ENCODE data around the gene CPXM2. TPM values are rescaled to one million over a fixed set of nuclear protein-coding genes. Genes with fewer than 3 reads are reported as not detected.

The CPXM2 gene
- total RNA-seq, 1 experiment from 2014 or later, result 0.12 TPM

DNA sequence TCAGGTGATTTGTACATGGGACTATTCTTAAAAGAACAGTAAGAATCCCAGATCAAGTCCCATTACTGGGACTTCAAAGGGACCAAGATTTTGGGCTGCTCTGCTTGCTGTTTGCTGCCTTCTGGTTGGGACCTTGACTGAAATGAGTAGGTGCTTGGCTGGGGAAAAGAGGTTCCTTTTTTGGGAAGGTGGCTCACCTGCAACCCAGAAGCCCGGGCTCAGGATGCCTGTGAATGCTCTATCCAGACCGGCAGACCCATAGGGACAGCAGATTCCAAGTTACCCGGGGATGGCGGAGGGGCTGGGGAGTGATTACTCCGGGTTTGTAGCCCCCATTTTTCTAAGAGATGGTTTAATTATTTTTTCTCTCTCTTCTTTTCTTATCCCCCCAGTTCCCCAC lies 104.0 kb downstream of the CPXM2 start:
- Histone ChIP-seq H3K9me2 (ENCODE audit: insufficient read depth) (no peaks in the 10 kb centered on the region), H3K4me3 (replicated peaks in 1 of 2; ENCODE audit: low read depth in 1 of 2, low read length in 2 of 2) (no peak overlapping the region), H4K20me1 (ENCODE audit: insufficient read depth) (no peaks in the 10 kb centered on the region), H2AFZ (ENCODE audit: low read depth, low read length, poor library complexity, severe bottlenecking) (no peak overlapping the region), H3K4me2 (ENCODE audit: low read length) (no peak overlapping the region), H3K79me2 (ENCODE audit: insufficient read depth, low read length) (no peaks in the 10 kb centered on the region), H3K9me3 (ENCODE audit: control insufficient read depth in 1 of 2, insufficient read depth in 1 of 2, low read depth in 1 of 2, low read length in 2 of 2) (no peaks in the 10 kb centered on the region), H3K36me3 (ENCODE audit: control insufficient read depth in 1 of 2, insufficient read depth in 2 of 2, low read length in 2 of 2) (no peaks in the 10 kb centered on the region), H3K27me3 (ENCODE audit: insufficient read depth, low read length) (peaks cover 56% of the 10 kb centered on the region), H3K27ac (ENCODE audit: low read depth, low read length) (no peak overlapping the region), H3K4me1 (ENCODE audit: control insufficient read depth in 1 of 2, insufficient read depth in 2 of 2, low read length in 2 of 2) (no peaks in the 10 kb centered on the region; a peak in 1 of 4 replicates), H3K9ac (ENCODE audit: low read length) (no peak overlapping the region)
- DNase-seq (ENCODE audit: low read depth, low spot score) (no peak), ATAC-seq (no peak)
- TF ChIP-seq, protein P1, sequence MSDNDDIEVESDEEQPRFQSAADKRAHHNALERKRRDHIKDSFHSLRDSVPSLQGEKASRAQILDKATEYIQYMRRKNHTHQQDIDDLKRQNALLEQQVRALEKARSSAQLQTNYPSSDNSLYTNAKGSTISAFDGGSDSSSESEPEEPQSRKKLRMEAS (IDR thresholded peaks at IDR 0.05), result no peak
- no peak for TF ChIP-seq EZH2phosphoT487 (IDR thresholded peaks at IDR 0.05; ENCODE audit: borderline replicate concordance)
- TF ChIP-seq SRF (IDR thresholded peaks at IDR 0.05; ENCODE audit: low read depth), result no peak
- TF ChIP-seq SP1 (IDR thresholded peaks at IDR 0.05; ENCODE audit: low read depth), result no peak
- TF ChIP-seq, protein P2, sequence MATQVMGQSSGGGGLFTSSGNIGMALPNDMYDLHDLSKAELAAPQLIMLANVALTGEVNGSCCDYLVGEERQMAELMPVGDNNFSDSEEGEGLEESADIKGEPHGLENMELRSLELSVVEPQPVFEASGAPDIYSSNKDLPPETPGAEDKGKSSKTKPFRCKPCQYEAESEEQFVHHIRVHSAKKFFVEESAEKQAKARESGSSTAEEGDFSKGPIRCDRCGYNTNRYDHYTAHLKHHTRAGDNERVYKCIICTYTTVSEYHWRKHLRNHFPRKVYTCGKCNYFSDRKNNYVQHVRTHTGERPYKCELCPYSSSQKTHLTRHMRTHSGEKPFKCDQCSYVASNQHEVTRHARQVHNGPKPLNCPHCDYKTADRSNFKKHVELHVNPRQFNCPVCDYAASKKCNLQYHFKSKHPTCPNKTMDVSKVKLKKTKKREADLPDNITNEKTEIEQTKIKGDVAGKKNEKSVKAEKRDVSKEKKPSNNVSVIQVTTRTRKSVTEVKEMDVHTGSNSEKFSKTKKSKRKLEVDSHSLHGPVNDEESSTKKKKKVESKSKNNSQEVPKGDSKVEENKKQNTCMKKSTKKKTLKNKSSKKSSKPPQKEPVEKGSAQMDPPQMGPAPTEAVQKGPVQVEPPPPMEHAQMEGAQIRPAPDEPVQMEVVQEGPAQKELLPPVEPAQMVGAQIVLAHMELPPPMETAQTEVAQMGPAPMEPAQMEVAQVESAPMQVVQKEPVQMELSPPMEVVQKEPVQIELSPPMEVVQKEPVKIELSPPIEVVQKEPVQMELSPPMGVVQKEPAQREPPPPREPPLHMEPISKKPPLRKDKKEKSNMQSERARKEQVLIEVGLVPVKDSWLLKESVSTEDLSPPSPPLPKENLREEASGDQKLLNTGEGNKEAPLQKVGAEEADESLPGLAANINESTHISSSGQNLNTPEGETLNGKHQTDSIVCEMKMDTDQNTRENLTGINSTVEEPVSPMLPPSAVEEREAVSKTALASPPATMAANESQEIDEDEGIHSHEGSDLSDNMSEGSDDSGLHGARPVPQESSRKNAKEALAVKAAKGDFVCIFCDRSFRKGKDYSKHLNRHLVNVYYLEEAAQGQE (IDR thresholded peaks at IDR 0.05; ENCODE audit: low read depth), result no peak
- TF ChIP-seq TCF7L2 (IDR thresholded peaks at IDR 0.05; ENCODE audit: borderline replicate concordance, extremely low read depth, insufficient read depth, insufficient read length), result no peak
- TF ChIP-seq, protein P3, sequence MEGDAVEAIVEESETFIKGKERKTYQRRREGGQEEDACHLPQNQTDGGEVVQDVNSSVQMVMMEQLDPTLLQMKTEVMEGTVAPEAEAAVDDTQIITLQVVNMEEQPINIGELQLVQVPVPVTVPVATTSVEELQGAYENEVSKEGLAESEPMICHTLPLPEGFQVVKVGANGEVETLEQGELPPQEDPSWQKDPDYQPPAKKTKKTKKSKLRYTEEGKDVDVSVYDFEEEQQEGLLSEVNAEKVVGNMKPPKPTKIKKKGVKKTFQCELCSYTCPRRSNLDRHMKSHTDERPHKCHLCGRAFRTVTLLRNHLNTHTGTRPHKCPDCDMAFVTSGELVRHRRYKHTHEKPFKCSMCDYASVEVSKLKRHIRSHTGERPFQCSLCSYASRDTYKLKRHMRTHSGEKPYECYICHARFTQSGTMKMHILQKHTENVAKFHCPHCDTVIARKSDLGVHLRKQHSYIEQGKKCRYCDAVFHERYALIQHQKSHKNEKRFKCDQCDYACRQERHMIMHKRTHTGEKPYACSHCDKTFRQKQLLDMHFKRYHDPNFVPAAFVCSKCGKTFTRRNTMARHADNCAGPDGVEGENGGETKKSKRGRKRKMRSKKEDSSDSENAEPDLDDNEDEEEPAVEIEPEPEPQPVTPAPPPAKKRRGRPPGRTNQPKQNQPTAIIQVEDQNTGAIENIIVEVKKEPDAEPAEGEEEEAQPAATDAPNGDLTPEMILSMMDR (IDR thresholded peaks at IDR 0.05 in 2 of 3, conservative IDR thresholded peaks at IDR 0.05 in 1 of 3; ENCODE audit: borderline replicate concordance in 1 of 3, insufficient read depth in 1 of 3, low read depth in 2 of 3, low read length in 2 of 3), result no peak
- no peak for TF ChIP-seq JUND (IDR thresholded peaks at IDR 0.05)
- no peak for TF ChIP-seq EZH2 (IDR thresholded peaks at IDR 0.05)
- no peak for TF ChIP-seq ELF1 (IDR thresholded peaks at IDR 0.05; ENCODE audit: borderline replicate concordance, low read depth)
- TF ChIP-seq POLR2AphosphoS5 (IDR thresholded peaks at IDR 0.05; ENCODE audit: low read depth, low read length), result no peak
- TF ChIP-seq FOSL1 (IDR thresholded peaks at IDR 0.05; ENCODE audit: low read depth), result no peak
- no peak for TF ChIP-seq SIN3A (IDR thresholded peaks at IDR 0.05; ENCODE audit: low read depth)
- no peak for TF ChIP-seq CBX3 (IDR thresholded peaks at IDR 0.05; ENCODE audit: low read depth)
- no peak for TF ChIP-seq YY1 (IDR thresholded peaks at IDR 0.05; ENCODE audit: extremely low read depth, insufficient replicate concordance, low read depth, low read length)
- no TSS peak for BruUV-seq (replicated peaks)
- intact Hi-C loops (cut with micrococcal nuclease), result no loop called here
- ChIA-PET POLR2A (no interaction called here), CTCF (no interaction called here), RAD21 (ENCODE audit: low non-redundant PET in 1 of 2, low total read pairs in 2 of 2, uncharacterized antibody in 2 of 2, unreplicated experiment in 2 of 2) (no interaction called here)

Data from HCT116 (cell line).